ENCODE results near the gene GABARAPL2.
A peak's percentile ranks its signal among the peaks of the same experiment; 100 is the strongest.
"Not testable (repeated sequence)": the region's sequence is repeated elsewhere in the genome, so short reads cannot be mapped to it uniquely, and the experiment has no call there.

GABARAPL2 gene, protein sequence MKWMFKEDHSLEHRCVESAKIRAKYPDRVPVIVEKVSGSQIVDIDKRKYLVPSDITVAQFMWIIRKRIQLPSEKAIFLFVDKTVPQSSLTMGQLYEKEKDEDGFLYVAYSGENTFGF

DNA sequence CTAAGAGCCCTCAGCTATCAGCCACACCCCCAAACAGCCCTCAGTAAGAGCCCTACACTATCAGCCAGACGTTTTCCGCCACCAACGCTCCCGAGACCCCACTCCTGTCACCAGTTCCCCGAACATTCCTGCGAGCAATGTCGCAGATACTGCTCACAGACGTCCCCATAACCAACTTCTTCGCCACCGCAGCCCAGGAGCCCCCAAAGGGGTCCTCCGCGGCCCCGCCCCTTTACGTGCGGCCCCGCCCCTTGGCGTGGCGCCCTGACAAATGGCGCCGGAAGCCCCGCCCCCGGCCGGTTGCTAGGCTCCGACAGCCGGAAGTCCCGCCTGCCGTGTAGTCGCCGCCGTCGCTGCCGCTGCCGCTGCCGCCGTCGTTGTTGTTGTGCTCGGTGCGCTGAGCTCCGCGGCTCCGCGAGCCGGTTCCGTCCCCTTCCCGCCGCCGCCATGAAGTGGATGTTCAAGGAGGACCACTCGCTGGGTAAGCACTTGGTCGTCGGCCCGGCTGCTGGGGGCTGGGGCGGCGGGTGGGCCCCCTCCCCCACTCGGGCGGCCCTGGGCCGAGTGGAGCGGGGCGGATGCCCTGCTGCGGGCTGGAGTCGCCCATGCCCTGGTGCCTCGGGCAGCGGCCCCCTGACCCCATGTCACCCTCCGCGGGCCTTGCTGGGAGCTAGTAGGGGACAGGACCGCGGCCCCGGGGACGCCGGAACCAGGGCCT is at the start of gene GABARAPL2:
TSS of gene GABARAPL2 (plus strand) at position 340 of the 718 bp plus-strand sequence. CDS start at position 448, 108 bp downstream.
- peak; percentile 74 for DNase-seq (ENCODE audit: low read depth, low spot score)

DNA sequence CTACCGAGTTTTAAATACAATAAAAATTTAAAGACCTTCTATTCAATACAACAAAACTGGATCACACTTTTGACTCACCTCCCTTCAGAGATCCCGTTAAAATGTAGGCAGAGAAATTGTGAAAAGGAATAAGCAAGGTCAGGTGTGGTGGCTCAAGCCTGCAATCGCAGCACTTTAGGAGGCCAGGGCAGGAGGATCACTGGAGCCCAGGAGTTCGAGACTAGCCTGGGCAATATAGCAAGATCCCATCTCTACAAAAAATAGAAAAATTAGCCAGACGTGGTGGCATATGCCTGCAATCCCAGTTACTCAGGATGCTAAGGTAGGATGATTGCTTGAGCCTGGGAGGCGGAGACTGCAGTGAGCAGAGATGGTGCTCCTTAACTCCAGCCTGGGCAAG is 47.0 kb upstream of the GABARAPL2 start:
- no peak for DNase-seq (ENCODE audit: low read depth, low spot score)

DNA sequence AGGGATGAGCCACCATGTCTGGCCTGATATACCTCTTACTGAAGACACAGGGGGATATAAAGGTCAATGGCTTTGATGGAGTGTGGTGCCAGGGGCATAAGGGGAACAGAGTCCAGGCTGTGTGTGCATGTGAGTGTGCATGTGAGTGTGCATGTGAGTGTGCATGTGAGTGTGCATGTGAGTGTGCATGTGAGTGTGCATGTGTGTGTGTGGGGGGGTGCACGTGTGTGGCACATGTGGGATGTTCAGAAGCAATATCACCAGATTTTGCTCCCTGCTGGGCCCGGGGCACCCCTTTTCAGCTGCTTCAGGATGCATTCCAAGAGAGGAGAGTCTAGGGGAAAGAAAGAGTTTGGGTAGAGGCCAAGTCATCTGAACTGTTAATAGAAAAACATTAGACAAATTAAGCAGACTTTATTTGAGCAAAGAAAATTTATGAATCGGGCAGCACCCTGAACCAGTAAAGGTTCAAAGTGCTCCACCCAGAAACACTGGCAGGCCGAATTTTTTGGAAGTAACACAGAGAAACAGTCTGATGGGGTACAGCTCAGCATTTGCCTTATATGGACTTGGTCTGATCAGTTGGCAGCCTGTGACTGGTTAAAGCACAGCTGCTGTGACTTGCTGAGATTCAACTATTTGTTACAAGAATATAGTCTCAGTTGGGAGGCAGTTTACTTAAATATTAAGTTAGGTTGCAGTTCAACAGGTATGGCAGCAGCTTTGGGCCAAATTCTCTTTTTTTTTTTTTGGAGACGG is 40.0 kb upstream of the GABARAPL2 start:
- no peak for DNase-seq (ENCODE audit: low read depth, low spot score)

DNA sequence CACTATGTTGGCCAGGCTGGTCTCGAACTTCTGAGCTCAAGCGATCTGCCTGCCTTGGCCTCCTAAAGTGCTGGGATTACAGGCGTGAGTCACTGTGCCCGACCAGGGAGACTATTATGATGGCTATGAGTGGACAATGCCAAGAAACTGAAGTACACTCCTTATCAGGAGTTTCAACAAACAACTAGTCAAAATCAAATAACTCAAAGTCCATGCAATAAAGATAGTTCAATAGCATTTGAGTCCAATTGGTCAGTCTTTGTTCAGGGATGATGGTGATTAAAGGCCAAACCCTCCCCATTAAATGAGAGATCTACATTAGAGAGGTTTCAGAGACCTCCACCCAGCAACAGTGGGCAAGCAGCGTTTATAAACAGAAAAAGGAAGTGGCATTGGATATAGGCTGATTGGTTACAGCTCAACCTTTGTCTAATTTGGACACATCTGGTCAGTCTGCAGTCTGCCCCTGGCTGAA is 38.3 kb upstream of the GABARAPL2 start:
- no peak for DNase-seq (ENCODE audit: low read depth, low spot score)

DNA sequence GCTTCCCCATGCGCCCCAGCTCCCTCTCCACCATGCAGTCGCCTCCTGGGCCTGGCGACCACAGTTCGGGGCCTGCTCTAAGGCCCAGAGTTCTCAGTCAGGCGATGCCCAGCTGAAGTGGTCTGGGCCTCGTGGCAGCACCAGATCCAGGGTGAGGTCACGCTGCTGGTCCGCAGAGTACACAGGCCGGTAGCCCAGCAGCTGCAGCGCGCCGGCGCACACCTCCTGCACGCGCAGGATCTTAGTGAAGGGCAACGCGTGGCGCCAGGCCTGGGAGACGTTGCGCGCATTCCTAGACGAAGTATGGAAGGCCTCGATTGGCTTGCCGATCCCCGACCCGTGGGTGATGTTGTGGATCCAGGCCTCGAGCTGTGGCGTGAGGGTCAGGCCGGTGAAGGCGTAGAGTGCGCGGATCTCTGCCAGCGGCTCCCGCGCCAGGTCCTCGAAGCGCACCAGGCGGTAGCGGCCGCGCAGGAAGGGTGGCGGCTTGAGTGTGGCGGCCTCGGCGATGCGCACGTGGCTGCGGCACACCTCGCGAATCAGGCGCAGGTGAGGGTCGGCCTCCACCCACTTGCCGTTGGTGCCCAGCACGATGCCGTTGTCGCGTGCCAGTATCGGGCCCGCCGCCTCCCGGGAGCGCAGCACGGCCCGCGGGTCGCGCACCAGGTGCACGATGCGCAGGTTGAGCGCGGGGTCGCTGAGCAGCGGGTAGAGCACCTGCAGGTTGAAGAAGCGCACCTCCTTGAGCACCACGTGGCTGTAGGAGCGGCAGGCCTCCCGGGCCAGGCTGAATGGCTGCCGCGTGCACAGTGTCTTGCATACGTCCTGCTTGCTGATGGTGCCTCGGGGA is 36.9 kb upstream of the GABARAPL2 start:
- no peak for DNase-seq (ENCODE audit: low read depth, low spot score)

DNA sequence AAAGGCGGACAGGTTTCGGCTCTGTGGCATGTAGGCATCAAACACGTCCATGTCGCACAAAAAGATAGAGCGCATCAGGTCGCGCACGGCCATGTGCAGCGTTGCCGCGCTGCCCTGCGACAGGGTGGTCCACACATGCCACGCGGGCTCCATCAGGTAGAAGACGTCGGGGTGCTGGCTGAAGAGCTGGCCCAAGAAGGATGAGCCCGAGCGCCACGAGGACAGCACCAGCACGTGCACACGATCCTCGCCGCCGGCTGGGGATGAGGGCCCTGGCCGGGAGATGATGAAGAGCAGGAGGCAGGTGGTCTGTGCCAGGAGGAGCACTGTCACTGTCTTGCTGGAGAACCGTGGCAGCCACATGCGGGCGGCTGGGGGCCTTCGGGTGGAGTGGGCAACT is 36.2 kb upstream of the GABARAPL2 start:
- no peak for DNase-seq (ENCODE audit: low read depth, low spot score)

DNA sequence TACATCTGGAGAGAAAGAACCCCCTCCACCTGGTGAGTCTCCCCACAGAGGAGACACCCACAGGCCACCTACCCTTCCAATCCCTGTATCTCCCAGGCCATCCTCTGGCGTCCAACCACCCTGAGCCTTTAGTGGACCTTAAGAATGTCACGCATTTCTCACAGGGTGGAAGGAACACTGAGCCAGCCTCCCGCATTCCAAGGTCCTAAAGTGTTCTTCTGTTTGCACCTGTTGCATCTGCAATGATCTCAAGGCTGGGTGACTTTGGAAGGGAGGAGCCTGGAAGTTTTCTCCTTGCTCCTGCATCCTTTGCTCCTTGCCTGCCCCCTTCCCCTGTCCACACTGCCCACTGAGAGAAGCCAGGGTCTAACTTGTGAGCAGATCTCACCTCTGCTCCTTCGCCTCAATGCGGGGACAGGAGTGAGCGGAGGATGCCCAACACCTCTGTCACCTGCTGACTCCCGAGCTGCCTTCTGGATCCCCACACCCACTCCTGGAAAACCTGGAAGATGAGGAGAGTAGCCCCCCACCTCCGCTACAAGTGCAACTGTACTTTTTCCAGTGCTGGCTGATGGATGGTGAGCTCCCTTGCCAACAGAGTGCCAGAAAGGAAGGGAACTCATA is 33.9 kb upstream of the GABARAPL2 start:
- DNase-seq (ENCODE audit: low read depth, low spot score), result no peak

DNA sequence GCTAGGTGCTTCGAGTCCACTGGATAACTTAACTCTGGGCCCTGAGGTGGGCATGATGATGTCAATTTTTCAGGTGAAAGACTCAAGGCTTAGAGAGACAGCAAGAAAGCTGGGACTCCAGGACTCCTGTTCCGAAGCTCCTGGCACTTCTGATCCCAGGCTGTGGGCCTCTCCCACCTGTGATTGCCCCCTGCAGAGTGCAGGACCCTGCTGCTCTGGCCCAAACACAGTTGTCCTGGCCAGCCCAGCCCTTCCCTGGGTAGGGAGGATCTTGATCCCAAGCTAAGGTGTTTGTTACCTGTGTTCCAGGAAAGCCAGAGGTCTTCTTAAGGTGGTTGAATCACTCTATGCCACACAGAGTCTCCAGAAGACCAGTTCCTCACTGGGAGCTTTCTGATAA is 33.4 kb upstream of the GABARAPL2 start:
- DNase-seq (ENCODE audit: low read depth, low spot score), result no peak

DNA sequence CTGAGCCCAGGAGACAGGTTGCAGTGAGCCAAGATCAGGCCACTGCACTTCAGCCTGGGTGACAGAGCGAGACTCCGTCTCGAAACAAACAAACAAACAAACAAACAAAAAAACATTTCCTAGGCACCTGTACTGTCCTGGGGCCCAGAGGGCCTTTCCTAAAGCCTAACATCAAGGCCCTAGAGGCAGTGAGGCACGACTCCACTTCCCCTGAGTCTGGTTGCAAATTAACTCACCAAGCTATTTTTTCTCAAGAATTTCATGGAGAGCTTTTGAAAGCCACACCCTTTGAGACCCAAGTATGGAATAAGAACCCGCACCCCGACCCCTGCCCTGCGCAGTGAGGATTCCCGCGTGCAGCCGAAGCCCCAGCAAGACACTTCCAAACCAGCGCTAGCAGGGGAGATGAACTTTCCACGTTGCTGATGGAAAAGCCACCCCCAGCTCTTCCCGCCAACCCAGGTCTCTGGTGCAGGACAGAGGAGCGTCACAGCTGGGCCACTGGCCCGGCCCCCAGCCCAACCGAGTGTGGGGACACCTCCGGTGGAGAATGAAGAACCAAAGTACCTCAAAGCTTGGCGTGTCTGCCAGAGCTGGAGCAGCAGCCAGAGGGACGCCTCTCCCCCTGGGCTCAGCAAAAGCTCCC is 31.5 kb upstream of the GABARAPL2 start:
- DNase-seq (ENCODE audit: low read depth, low spot score), result no peak

DNA sequence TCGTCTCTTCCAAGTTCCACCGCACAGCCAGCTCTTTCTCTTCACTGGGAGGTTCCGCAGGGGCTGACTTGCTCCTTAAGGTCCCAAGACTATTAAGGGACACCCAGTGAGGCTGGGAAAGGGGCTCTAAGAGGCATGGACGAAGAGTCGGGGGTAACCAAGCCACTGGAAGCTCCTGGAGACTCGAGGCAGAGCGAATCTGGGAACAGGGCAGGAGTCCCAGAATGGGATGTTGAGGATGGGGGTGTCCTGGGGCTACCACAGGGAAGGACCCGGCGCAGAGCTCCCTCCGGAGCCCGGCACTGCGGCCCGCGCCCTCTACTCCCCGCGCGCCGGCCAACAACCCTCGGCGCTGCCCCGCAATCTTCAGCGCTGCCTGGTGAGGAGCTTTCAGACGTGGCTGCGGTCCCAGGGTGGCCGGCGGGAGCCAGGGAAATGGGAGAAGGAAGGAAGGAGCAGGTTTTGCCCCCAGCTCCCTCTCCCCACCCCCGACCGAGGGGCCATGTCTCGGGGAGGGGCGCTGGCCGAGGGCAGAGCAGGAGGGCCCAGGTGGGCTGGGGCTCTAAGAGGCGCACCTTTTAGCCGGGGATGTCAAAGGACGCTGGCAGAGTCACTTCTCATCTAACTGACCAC is 30.9 kb upstream of the GABARAPL2 start:
- no peak for DNase-seq (ENCODE audit: low read depth, low spot score)

DNA sequence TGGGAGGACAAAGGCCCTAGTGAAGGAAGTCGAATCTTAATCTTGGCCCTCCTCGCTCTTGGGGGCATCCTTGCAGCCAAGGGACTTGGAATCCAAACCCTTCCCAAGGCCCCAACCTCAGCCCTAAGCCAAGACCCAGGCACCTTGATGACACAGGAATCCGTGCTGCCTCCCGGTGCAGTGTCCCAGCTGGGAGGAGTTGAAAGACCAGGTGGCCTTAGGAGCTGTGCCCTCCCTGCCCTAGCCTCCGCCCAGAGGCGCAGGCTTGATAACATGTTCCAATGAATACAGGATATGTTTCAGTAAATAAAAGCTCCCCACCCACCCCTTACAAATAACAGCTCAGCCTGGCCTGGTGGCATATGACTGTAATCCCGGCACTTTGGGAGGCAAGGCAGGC is 30.3 kb upstream of the GABARAPL2 start, which contains the start of gene CHST5:
TSS of gene CHST5 (minus strand) at position 208 of the 400 bp plus-strand sequence. CDS start 5,724 bp downstream, outside the sequence.
- no peak for DNase-seq (ENCODE audit: low read depth, low spot score)

DNA sequence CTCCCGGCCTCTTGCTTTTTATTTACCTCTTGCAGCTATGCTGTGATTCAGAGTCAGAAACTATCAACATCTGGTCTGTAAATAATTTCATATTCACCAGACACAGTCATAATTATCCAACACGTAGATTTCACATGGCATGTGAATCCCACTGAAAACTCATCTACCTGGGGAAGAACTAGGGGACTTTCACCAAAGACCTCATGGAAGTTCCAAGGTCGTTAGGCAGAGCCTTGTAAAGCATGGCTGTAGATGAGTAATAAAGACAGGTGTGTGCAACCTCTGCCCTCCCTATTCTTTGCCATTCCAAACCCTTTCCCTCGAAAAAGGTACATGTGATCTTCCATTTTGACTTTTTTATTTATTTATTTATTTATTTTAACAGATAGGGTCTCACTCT is 28.4 kb upstream of the GABARAPL2 start:
- no peak for DNase-seq (ENCODE audit: low read depth, low spot score)

DNA sequence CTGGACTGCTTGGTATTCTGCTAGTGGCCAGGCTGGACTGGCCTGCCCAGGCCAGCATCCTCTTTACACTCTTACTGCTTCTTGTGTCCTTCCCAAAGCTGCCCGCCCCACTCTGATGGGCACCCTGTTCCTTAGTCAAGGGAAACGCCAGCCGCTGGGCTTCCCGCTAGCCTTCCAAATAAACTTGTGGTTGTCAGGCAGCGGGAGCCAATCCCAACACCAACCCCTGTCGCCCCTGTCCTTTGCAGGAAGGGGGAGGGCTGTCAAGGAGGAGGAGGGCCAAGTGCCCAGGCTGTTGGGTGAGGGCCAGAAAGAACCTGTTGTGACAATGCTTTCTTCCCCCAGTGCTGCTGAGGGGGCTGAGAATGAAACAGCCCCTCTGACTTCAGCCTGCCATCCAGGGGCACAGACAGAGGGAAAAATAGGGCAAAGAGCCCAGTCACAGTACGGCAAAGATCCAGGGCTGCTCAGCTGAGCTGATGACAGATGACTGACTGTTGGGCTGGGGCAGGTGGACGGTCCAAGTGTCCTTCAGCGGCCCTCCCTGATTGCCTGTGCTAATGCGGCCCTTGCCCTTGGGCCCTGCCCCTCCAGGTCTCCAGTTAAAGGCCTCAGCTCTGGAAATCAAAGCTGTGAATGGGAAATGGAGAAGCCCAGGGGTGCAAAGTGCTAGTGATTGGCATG is 27.2 kb upstream of the GABARAPL2 start:
- DNase-seq (ENCODE audit: low read depth, low spot score), result not testable (repeated sequence)

DNA sequence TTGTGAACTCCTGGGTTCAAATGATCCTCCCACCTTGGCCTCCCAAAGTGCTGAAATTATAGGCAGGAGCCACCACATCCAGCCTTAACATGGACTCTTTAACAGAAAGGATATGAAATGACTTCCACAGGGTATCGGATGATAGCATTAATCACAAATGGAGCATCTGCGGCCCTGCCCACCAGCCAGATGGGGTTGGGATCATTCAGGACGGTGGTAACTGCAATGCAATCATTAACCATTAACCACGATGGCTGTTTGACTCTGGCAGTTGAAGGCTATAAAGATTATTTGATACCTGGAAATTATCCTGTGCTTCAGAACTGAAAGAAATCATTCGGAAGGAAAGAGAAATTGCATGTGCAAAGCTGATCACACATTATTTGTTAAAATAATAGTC is 24.9 kb upstream of the GABARAPL2 start:
- DNase-seq (ENCODE audit: low read depth, low spot score), result no peak

DNA sequence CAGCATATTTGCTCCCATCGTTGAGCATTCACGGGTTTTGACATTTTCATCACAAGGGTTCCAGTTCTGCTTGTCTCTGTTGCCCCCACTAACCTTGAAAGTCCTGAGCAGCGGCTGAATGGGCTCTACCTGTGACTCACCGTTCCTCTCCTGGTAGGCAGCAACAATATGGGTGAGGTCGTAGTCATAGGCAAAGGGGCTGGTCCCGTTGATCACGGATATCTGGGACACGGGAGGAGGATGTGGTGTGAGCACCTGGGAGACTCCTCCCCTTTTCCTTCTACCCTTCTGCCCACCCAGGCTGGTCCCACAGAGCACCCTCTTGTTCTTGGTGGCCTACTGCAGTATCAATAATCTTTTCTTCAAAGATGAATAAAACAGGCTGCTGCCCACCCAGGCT is 23.7 kb upstream of the GABARAPL2 start:
- not testable (repeated sequence) for DNase-seq (ENCODE audit: low read depth, low spot score)

DNA sequence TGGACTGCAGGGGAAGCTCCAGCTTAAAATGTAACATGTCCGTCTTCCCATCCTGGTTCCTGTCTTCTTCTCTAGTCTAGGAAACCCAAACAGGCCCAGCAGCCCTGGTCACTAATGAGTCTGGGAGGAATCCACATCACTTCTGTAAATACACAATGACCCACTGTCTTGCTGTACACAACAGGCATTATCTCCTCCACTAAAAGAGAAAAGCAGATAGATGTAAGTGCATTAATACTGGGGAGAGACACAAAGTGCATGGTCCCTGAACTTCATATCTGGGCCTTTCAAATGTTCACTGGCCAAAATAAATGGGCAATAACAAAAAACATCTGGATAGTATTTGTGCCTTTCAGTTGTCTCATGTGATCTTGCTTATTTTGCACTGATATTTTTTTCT is 20.3 kb upstream of the GABARAPL2 start:
- not testable (repeated sequence) for DNase-seq (ENCODE audit: low read depth, low spot score)

DNA sequence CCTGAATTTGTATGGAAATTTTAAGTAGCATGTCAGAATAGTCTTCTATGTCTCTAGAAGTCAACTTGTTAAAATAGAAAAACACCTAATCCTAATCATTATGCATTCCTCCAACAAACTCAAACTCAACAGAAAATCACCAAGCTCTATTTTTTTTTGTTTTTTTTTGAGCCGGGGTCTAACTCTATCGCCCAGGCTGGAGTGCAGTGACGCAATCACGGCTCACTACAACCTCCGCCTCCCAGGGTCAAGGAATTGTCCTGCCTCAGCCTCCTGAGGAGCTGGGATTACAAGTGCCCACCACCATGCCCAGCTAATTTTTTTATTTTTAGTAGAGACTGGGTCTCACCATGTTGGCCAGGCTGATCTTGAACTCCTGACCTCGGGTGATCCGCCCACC is 19.9 kb upstream of the GABARAPL2 start:
- no peak for DNase-seq (ENCODE audit: low read depth, low spot score)

DNA sequence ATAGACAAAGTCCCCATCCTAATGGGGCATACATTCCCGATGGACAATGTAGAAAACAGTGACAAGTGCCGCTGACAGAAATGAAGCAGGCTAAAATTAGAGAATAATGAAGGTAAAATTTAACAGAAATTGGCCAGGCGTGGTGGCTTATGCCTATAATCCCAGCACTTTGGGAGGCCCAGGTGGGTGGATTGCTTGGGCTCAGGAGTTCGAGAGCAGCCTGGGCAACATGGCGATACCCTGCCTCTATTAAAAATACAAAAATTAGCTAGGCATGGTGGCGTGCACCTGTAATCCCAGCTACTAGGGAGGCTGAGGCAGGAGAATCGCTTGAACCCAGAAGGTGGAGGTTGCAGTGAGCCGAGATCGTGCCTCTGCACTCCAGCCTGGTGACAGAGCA is 17.7 kb upstream of the GABARAPL2 start:
- DNase-seq (ENCODE audit: low read depth, low spot score), result not testable (repeated sequence)

DNA sequence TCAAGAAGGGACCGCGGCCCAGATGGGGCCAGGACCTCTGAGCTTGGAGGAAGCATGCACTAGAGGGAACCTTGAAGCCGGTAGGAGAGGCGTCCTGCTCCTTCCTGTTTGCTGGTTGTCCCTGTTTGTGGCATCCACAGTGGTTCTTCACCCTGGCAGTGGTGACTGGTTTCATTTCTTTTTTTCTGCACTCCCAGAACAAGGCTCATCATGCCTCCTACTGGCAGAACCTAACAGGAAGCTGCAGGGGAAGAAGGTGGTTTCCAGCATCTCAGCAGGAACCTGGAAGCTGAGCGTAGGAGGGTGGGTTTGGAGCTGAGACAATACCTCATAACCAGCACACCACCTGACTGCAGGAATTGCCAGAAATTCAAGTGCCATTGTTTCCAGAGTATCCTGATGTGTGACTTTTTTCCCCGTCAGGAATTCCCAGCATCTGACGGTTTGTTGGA is 15.9 kb upstream of the GABARAPL2 start:
- no peak for DNase-seq (ENCODE audit: low read depth, low spot score)

DNA sequence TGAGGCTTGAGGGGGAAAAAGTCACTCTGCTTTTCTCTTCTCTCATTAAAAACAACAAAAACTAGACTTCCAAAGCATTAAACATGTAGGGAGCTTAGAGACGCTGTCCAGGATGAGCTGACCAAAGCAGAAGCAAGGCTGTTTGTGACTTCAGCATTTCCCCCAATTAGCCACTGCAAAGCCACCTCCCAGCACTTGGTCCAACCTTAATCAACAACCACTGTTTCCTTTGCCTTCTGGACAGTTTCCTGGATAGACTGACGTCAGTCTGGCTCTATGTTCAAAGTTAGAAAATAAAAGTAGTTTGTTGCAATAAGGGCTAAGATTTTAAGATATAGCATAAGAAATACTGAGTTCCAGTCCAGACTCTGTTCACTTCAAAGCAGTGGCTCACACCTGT is 13.2 kb upstream of the GABARAPL2 start:
- DNase-seq (ENCODE audit: low read depth, low spot score), result no peak
